GM12872 (cell line): ENCODE results near the gene SLC5A6.

Experiments
- CTCF ChIP-seq: IDR thresholded peaks from 3 replicates; pipeline ENCODE4 v1.5.1; 2011; ENCODE audit warnings: low read depth, mild to moderate bottlenecking, low read length, moderate library complexity; ENCODE audit not compliant: insufficient read depth

Gene SLC5A6

GRCh38 chr2:27212626-27213471 is 781 bp upstream of the SLC5A6 start:
- no peak for TF ChIP-seq CTCF

- TF ChIP-seq CTCF: no peak
Observed at GRCh38 chr2:27211241-27211942, 676 bp downstream of the SLC5A6 start.

GRCh38 chr2:27209621-27210401 is 2.3 kb downstream of the SLC5A6 start:
- no peak for TF ChIP-seq CTCF

- no peak for TF ChIP-seq CTCF
Observed at GRCh38 chr2:27208486-27209050, 3.5 kb downstream of the SLC5A6 start.

- TF ChIP-seq CTCF: no peak
Observed at GRCh38 chr2:27206346-27206745, 5.7 kb downstream of the SLC5A6 start.

GRCh38 chr2:27205206-27205605 is 6.9 kb downstream of the SLC5A6 start:
- no peak for TF ChIP-seq CTCF

GRCh38 chr2:27204566-27204965 is 7.5 kb downstream of the SLC5A6 start:
- no peak for TF ChIP-seq CTCF
